Measurements from ENCODE around the gene SPEM1. TPM values are rescaled to one million over a fixed set of nuclear protein-coding genes. Genes with fewer than 3 reads are reported as not detected.

The SPEM1 gene
- total and polyA plus RNA-seq, 4 donors: 0.29 TPM; not detected in 3

DNA sequence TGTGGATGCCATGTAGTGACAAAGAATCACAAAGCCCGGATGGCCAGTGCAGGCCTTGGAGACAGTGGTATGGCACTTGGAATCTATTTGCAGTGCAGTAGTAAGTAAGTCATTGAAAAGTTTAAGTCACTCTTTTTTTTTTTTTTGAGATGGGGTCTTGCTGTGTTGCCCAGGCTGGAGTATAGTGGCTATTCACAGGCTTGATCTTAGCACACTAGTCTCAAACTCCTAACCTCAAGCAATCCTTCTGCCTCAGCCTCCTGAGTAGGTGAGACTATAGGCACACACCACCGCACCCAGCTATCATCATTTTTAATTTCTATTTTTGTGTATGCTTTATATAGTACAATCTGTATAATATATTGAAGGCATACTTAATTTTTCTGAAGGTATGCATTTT is 21.5 kb upstream of the SPEM1 start:
- Histone ChIP-seq H3K4me1 (ENCODE audit: control insufficient read depth, insufficient read depth, low read length) (peaks cover 22% of the 10 kb centered on the region), H3K9me3 (ENCODE audit: control insufficient read depth, insufficient read depth, low read length) (no peaks in the 10 kb centered on the region), H3K27me3 (ENCODE audit: control insufficient read depth, insufficient read depth, low read length) (no peaks in the 10 kb centered on the region), H3K36me3 (ENCODE audit: control insufficient read depth, insufficient read depth, low read length) (no peaks in the 10 kb centered on the region), H3K4me3 (ENCODE audit: low read depth, low read length) (no peak overlapping the region), H3K27ac (ENCODE audit: low read depth, low read length) (no peak overlapping the region)
- WGBS (ENCODE audit: insufficient coverage): 71% methylated on average over 1 of the region's 2 CpGs
- DNase-seq (ENCODE audit: low read depth in 4 of 6, low spot score in 6 of 6): no peak

DNA sequence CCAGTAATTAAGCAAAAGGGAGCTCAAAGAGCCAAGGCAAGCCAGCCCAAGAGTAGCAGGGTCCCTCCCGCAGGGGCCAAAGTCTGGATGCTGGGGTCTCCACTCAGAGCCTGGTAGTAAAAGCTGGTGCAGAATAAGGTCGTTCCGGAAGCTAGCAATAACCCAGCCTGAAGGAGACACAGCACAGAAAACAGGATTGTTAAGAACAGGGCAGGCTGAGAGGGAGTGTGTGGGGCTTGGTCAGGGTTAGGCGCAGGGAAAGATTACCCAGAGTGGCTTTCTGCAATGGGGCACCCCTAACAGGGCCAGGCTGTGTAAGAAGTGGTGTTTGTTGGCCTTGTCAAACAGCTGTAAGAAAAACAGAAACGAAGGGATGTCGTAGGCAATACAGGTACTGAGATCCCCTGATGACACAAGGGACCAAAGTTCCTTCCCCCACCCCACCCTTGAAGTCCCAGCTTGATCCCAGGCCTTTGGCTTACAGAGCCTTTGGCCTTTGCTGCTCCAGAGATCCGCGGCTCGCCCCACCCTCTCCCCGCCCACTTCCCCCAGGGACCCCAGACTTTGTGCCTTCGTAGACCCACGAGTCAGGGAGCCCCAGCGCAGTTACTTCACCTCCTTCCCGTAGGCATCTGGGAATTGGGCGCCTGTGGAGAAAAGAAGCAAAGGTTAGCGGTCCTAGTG is 16.9 kb upstream of the SPEM1 start:
- no peaks in the 10 kb centered on the region for H3K27me3 ChIP-seq (ENCODE audit: control insufficient read depth, insufficient read depth, low read length)
- DNase-seq (ENCODE audit: low read depth in 4 of 6, low spot score in 6 of 6): no peak
- WGBS (ENCODE audit: insufficient coverage): 9% methylated on average over 16 of the region's 16 CpGs
- peaks cover 8% of the 10 kb centered on the region for H3K36me3 ChIP-seq (ENCODE audit: control insufficient read depth, insufficient read depth, low read length)
- no peaks in the 10 kb centered on the region for H3K9me3 ChIP-seq (ENCODE audit: control insufficient read depth, insufficient read depth, low read length)
- peak overlapping the region; percentile 72 for H3K4me3 ChIP-seq (ENCODE audit: low read depth, low read length)
- peaks cover 38% of the 10 kb centered on the region for H3K4me1 ChIP-seq (ENCODE audit: control insufficient read depth, insufficient read depth, low read length)
- peak overlapping the region; percentile 94 for H3K27ac ChIP-seq (ENCODE audit: low read depth, low read length)

DNA sequence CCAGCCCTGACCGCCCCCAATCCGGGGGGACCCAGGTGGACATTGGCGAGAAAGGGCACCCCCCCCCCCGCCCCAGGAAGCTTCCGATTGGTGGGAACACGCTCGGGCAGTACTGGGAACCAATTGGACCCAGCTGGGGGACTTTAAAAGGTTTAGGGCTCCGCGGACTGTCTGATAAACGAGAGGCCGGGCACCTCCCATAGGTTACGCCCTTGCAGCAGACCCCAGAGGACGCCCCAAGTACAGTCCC is 16.5 kb upstream of the SPEM1 start:
- Histone ChIP-seq H3K4me3 (ENCODE audit: low read depth, low read length) (peak overlapping the region; percentile 72), H3K27ac (ENCODE audit: low read depth, low read length) (peak overlapping the region; percentile 94), H3K4me1 (ENCODE audit: control insufficient read depth, insufficient read depth, low read length) (peaks cover 38% of the 10 kb centered on the region), H3K27me3 (ENCODE audit: control insufficient read depth, insufficient read depth, low read length) (no peaks in the 10 kb centered on the region), H3K9me3 (ENCODE audit: control insufficient read depth, insufficient read depth, low read length) (no peaks in the 10 kb centered on the region), H3K36me3 (ENCODE audit: control insufficient read depth, insufficient read depth, low read length) (peaks cover 11% of the 10 kb centered on the region)
- 2% methylated on average over 9 of the region's 13 CpGs for WGBS (ENCODE audit: insufficient coverage)
- DNase-seq (ENCODE audit: low read depth in 4 of 6, low spot score in 6 of 6): no peak

DNA sequence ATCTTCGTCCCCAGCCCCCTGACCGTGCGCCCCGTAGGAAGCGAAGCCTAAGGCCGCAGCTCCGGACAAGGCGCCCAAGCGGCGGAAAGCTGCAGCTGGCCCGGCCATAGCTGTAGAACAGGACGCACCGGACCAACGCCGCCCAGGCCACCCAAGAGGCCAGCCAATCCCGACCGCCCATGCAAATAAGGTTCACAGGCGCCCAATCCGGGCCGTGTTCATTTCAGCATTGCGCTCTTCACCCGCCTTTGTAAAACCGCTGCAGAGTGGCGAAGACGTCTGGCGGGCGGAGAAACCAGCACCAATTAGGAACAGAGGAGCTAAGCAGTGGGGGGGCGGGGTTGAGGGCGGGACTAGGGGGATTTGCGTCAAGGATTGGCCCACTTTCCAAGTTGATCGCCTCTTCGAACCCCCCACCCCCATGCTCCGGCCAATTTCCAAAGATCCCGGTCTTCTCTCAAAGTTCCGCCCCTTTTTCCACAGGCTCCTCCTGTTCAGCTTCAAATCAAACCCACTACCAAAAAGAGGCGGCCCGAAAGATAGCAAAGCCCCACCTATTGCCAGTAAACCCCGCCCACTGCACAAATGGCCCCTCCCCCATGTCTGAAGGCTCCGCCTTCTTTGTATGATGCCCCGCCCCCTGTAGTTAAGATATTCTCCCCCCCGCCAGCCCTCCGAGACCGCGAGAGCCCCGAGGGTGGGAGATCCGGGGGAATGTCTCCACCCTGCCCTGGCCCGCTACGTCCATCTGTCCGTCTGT is 16.0 kb upstream of the SPEM1 start, which contains the start of gene TMEM256:
TMEM256 (minus strand) TSS at position 121 of the 760 bp plus-strand sequence; CDS start at position 108, 13 bp downstream.
- Histone ChIP-seq H3K4me3 (ENCODE audit: low read depth, low read length) (peak within 1 kb of the TSS; percentile 72), H3K36me3 (ENCODE audit: control insufficient read depth, insufficient read depth, low read length) (peaks cover 16% of the 10 kb centered on the region), H3K27ac (ENCODE audit: low read depth, low read length) (peak within 1 kb of the TSS; percentile 94), H3K9me3 (ENCODE audit: control insufficient read depth, insufficient read depth, low read length) (no peaks in the 10 kb centered on the region), H3K27me3 (ENCODE audit: control insufficient read depth, insufficient read depth, low read length) (no peaks in the 10 kb centered on the region), H3K4me1 (ENCODE audit: control insufficient read depth, insufficient read depth, low read length) (peaks cover 38% of the 10 kb centered on the region)
- DNase-seq (ENCODE audit: low read depth in 4 of 6, low spot score in 6 of 6): peak; percentile 94 to 100 (median 99)
- under 1% methylated on average over 43 of the region's 49 CpGs for WGBS (ENCODE audit: insufficient coverage)

DNA sequence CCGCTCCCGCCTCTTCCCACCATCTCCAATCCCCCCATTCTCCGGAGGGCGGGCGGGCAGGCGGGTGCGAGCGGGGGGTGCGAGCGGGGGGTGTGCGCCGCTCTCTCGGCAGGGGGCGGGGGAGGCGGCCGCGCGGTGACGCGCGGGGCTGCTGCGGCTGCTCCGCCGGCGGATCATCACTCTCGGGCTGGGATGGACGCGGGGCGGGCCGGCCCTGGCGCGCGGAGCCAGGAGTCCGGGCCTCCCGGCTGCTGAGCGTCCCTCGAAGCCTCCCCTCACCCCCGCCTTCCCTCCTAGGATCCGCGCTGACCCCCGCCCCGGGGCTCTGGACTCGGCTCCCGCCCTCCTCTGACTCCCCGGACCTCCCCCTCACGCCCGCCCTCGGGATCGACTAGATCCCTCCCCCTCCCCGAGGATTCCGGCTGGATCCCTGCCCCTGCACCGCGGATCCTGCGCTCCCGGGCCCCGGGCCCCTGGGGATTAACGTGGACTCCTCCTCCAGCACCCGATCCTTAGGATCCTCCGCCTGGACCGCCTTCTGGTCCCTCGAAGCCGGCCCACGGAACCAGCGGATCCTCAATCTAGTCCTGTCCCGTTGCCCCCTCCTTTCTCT is 15.3 kb upstream of the SPEM1 start:
- peaks cover 38% of the 10 kb centered on the region for H3K4me1 ChIP-seq (ENCODE audit: control insufficient read depth, insufficient read depth, low read length)
- H3K4me3 ChIP-seq (ENCODE audit: low read depth, low read length): peak overlapping the region; percentile 72
- peak overlapping the region; percentile 94 for H3K27ac ChIP-seq (ENCODE audit: low read depth, low read length)
- no peak for DNase-seq (ENCODE audit: low read depth in 4 of 6, low spot score in 6 of 6)
- 0% methylated on average over 58 of the region's 65 CpGs for whole genome bisulfite sequencing (ENCODE audit: insufficient coverage)
- no peaks in the 10 kb centered on the region for H3K27me3 ChIP-seq (ENCODE audit: control insufficient read depth, insufficient read depth, low read length)
- peaks cover 23% of the 10 kb centered on the region for H3K36me3 ChIP-seq (ENCODE audit: control insufficient read depth, insufficient read depth, low read length)
- no peaks in the 10 kb centered on the region for H3K9me3 ChIP-seq (ENCODE audit: control insufficient read depth, insufficient read depth, low read length)

DNA sequence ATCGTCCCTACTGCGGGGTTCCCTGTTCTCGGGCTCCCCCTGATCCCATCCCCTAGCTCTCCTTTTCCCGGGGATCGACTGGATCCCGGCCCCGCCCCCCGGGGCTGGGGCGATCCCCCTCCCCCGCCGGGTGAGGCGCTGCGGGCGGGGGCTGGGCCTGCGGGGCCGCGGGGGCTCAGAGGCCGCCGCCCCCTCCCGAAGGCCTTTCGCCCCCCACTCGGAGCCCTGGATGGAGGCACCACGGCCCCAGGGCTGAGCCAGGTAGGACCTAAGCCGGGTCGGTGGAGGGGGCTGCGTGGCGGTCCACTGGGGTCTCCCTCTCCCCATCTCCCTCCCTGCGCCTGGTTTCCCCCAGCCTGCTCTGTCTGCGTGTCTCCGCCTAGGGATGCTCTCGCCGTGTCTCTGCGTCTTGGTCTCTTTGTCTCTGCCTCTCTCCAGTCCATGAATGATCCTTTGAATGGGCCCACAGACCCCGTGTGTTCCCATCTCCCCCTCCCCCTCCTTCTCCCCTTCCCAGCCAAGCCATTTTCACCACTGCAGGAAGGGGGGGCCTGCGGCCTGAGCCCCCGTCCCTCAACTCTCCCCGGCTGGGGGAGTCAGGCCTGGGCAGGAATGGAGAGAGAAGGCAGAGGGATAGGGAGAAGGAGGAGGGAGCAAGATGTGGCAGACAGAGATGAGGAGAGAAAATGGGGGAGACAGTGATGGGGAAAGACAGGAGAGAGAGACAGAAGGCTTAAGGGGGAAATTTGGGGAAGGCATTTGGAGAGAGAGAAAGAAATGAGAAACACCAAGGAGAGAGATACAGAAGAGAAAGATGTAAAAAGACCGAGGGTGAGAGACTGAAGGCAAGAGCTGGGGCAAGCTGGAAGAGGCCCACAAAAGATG is 14.5 kb upstream of the SPEM1 start:
- Histone ChIP-seq H3K9me3 (ENCODE audit: control insufficient read depth, insufficient read depth, low read length) (no peaks in the 10 kb centered on the region), H3K27me3 (ENCODE audit: control insufficient read depth, insufficient read depth, low read length) (no peaks in the 10 kb centered on the region), H3K4me3 (ENCODE audit: low read depth, low read length) (peak overlapping the region; percentile 72), H3K36me3 (ENCODE audit: control insufficient read depth, insufficient read depth, low read length) (peaks cover 30% of the 10 kb centered on the region), H3K4me1 (ENCODE audit: control insufficient read depth, insufficient read depth, low read length) (peaks cover 38% of the 10 kb centered on the region), H3K27ac (ENCODE audit: low read depth, low read length) (peak overlapping the region; percentile 94)
- peak in 3 of 6 donors; percentile 53 to 87 (median 85) for DNase-seq (ENCODE audit: low read depth in 4 of 6, low spot score in 6 of 6)
- 2% methylated on average over 20 of the region's 38 CpGs for WGBS (ENCODE audit: insufficient coverage)

DNA sequence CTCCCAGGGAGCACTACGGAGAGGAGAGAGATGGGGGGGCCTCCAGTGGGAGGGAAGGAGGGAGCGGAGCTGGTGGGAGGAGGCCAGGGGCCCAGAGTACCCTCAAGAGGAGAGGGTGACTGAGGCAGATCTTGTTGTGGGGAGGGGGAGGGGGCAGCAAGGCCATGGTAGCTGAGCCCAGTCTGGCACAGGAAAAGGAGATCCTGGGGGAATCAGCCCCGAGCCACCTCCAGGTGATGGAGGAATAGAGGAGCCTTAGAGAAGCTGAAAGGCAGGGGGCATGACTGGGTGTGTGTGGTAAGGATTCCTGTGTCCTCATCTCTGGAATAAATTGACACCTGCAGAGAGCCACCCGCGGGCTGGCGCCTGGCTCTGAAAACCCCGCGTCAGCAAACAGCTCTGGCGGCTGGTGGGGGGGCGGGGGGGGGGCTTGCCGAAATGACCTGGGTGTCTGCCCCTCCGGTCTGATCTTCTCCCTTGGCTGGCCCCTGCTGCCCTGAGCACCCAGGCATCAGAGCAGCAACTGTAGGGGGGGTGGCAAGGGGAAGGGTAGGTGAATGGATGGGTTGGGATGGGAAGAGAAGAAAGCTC is 13.8 kb upstream of the SPEM1 start:
- peaks cover 38% of the 10 kb centered on the region for H3K4me1 ChIP-seq (ENCODE audit: control insufficient read depth, insufficient read depth, low read length)
- no peaks in the 10 kb centered on the region for H3K27me3 ChIP-seq (ENCODE audit: control insufficient read depth, insufficient read depth, low read length)
- 5% methylated on average over 3 of the region's 12 CpGs for WGBS (ENCODE audit: insufficient coverage)
- peaks cover 38% of the 10 kb centered on the region for H3K36me3 ChIP-seq (ENCODE audit: control insufficient read depth, insufficient read depth, low read length)
- peak in 1 of 6 donors; percentile 28 for DNase-seq (ENCODE audit: low read depth in 4 of 6, low spot score in 6 of 6)
- H3K27ac ChIP-seq (ENCODE audit: low read depth, low read length): peak overlapping the region; percentile 94
- peak overlapping the region; percentile 72 for H3K4me3 ChIP-seq (ENCODE audit: low read depth, low read length)
- H3K9me3 ChIP-seq (ENCODE audit: control insufficient read depth, insufficient read depth, low read length): no peaks in the 10 kb centered on the region

DNA sequence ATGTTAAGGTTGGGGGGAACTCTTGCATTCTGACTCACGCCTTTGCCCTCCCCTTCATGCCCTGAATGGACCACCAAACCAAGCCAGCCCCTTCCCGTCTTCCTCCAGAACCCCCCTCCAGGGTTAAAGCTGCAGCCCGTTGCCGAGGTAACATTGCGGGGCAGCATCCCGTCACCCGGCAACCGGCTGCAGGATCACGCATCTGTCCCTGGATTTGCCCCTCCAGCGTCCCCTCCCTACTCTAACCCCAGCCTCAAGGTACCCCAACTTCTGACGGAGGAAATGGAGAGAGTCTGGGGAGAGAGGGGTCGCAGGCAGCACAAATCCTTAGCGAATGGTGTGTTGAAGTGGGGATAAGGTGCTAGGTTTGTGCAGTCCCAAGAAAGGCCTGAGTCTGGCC is 13.0 kb upstream of the SPEM1 start:
- Histone ChIP-seq H3K27ac (ENCODE audit: low read depth, low read length) (no peak overlapping the region), H3K27me3 (ENCODE audit: control insufficient read depth, insufficient read depth, low read length) (no peaks in the 10 kb centered on the region), H3K9me3 (ENCODE audit: control insufficient read depth, insufficient read depth, low read length) (no peaks in the 10 kb centered on the region), H3K36me3 (ENCODE audit: control insufficient read depth, insufficient read depth, low read length) (peaks cover 41% of the 10 kb centered on the region), H3K4me1 (ENCODE audit: control insufficient read depth, insufficient read depth, low read length) (peaks cover 38% of the 10 kb centered on the region), H3K4me3 (ENCODE audit: low read depth, low read length) (peak overlapping the region; percentile 18)
- DNase-seq (ENCODE audit: low read depth in 4 of 6, low spot score in 6 of 6): peak in 1 of 6 donors; percentile 25
- 29% methylated on average over 6 of the region's 13 CpGs for WGBS (ENCODE audit: insufficient coverage)
